ES-I3 (cell line): Measurements from ENCODE around the gene C1D.
"Not testable (repeated sequence)": the region's sequence is repeated elsewhere in the genome, so short reads cannot be mapped to it uniquely, and the experiment has no call there.

Experiments
- H3K36me3 ChIP-seq: 2 replicates; pipeline ENCODE4 v1.6.1; 2013; ENCODE audit warnings: mild to moderate bottlenecking, low read length, control low read depth, moderate library complexity; ENCODE audit not compliant: insufficient read depth
- H3K4me1 ChIP-seq: 2 replicates; pipeline ENCODE4 v1.6.1; 2013; ENCODE audit warnings: mild to moderate bottlenecking, control low read depth, low read length; ENCODE audit not compliant: insufficient read depth
- H3K9ac ChIP-seq: 2 replicates; pipeline ENCODE4 v1.6.1; 2013; ENCODE audit warnings: low read depth, mild to moderate bottlenecking, low read length, moderate library complexity
- H3K9me3 ChIP-seq: 2 replicates; pipeline ENCODE4 v1.6.1; 2013; ENCODE audit warnings: mild to moderate bottlenecking, low read length, moderate library complexity; ENCODE audit not compliant: control insufficient read depth, insufficient read depth

Gene C1D

GRCh38 chr2:67999332-67999731 lies 63.5 kb downstream of the C1D start:
- H3K4me1 ChIP-seq: no peaks in the 10 kb centered on the region
- H3K36me3 ChIP-seq: no peaks in the 10 kb centered on the region
- H3K9me3 ChIP-seq: no peaks in the 10 kb centered on the region
- no peak overlapping the region for H3K9ac ChIP-seq

DNA sequence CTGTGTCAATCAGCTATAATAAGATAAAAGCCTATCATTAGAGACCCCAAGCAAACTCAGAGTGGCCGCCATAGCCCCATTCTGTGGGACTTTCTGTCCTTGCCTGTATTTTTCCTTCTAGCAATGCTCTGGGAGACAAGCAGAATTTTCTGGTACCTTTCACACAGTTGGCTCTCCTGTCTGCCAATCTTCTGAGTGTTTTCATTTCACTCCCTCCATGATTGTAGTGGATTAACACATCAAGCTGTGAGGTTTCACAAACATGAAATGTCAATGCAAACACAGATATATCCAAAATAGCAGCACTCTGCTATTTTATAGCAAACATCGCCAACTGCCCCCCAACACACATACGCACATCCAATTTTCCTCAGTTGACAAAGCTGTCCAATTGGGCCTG lies 64.9 kb downstream of the C1D start:
- H3K4me1 ChIP-seq: no peaks in the 10 kb centered on the region
- no peaks in the 10 kb centered on the region for H3K36me3 ChIP-seq
- no peaks in the 10 kb centered on the region for H3K9me3 ChIP-seq
- no peak overlapping the region for H3K9ac ChIP-seq

DNA sequence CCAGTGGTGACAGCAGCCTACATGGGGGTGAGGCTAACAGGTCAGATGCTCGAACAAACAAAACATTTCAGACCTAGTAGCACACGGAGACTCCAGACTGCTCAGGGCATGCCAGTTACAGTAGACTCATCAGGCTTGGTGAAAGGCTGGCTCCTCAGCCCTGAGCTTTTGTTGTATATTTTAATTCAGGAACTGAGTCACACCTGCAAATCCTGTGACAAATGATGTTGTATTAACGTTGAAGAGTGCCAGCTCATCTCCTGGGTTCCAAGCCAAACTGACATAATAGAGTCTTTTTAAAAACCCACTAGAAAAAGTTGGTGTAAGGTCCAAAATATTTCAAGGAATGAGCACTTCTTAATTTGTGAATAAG lies 65.3 kb downstream of the C1D start:
- Histone ChIP-seq H3K36me3 (no peaks in the 10 kb centered on the region), H3K9ac (no peak overlapping the region), H3K9me3 (no peaks in the 10 kb centered on the region), H3K4me1 (no peaks in the 10 kb centered on the region)

DNA sequence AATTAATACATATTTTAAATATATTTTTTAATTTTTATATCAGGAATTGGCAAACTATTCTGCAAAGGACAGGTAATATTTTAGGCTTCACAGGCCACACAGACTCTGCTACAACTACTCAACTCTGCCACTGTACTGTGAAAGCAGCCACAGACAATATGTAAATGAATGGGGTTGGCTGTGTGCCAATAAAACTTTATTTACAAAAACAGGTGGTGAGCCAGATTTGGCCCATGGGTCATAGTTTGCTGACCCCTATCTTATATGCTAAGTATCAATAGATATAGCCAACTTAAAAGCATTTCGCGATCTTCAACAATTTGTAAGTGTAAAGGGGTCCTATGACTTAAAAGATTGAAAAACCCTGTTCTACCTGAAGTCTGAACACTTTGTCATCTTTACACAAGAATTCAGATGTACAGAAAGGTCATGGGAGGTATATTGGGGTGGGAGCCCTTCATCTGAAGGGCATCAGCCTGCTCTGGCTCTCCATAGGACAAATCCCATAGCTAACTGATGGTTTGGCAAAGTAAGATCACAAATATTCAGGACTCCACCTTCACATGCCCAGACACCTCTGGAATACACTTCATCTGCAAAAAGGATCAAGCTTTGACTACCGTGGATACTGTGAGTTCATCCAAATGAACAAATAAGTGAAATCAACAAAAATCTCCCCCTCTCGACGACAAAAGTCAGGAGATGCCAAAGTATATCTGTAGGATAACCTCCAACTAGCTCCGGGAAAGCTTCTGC lies 65.9 kb downstream of the C1D start:
- Histone ChIP-seq H3K4me1 (no peaks in the 10 kb centered on the region), H3K9me3 (no peaks in the 10 kb centered on the region), H3K9ac (no peak overlapping the region), H3K36me3 (no peaks in the 10 kb centered on the region)

GRCh38 chr2:67994716-67995115 lies 68.1 kb downstream of the C1D start:
- no peaks in the 10 kb centered on the region for H3K4me1 ChIP-seq
- no peaks in the 10 kb centered on the region for H3K36me3 ChIP-seq
- no peak overlapping the region for H3K9ac ChIP-seq
- H3K9me3 ChIP-seq: no peaks in the 10 kb centered on the region

DNA sequence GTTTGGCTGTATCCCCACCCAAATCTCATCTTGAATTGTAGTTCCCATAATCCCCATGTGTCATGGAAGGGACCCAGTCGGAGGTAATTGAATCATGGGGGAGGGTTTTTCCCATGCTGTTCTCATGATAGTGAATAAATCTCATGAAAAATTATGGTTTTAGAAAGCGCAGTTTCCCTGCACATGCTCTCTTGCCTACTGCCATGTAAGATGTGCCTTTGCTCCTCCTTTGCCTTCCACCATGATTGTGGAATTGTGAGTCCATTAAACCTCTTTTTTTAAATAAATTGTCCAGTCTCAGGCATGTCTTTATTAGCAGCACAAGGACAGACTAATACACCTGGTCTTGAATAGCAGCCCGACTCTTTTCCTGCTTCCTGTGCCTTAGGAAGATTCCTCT lies 68.7 kb downstream of the C1D start:
- H3K9ac ChIP-seq, H3K36me3 ChIP-seq, H3K4me1 ChIP-seq, H3K9me3 ChIP-seq: not testable (repeated sequence)

GRCh38 chr2:67993329-67993728 lies 69.5 kb downstream of the C1D start:
- no peaks in the 10 kb centered on the region for H3K36me3 ChIP-seq
- no peak overlapping the region for H3K9ac ChIP-seq
- H3K9me3 ChIP-seq: no peaks in the 10 kb centered on the region
- H3K4me1 ChIP-seq: no peaks in the 10 kb centered on the region

- no peaks in the 10 kb centered on the region for H3K36me3 ChIP-seq
- H3K9me3 ChIP-seq: no peaks in the 10 kb centered on the region
- no peaks in the 10 kb centered on the region for H3K4me1 ChIP-seq
- no peak overlapping the region for H3K9ac ChIP-seq
Observed at GRCh38 chr2:67991456-67991855, 71.3 kb downstream of the C1D start.
